ENCODE data around the gene SIAH2.

The SIAH2 gene

GRCh38 chr3:150760431-150761200, 2.4 kb downstream of the SIAH2 start:
- H3K4me3 ChIP-seq (replicated peaks; ENCODE audit: low read depth, low read length) = peak overlapping the region; percentile 88
- no peak for DNase-seq (ENCODE audit: low read depth)
- TF ChIP-seq CTCF (IDR thresholded peaks at IDR 0.05; ENCODE audit: low read length, missing control alignments) = no peak

GRCh38 chr3:150759947-150760346, 3.0 kb downstream of the SIAH2 start:
- no peak for TF ChIP-seq CTCF (IDR thresholded peaks at IDR 0.05; ENCODE audit: low read length, missing control alignments)
- no peak for DNase-seq (ENCODE audit: low read depth)
- H3K4me3 ChIP-seq (replicated peaks; ENCODE audit: low read depth, low read length) = peak overlapping the region; percentile 88

GRCh38 chr3:150759319-150759718, 3.6 kb downstream of the SIAH2 start:
- DNase-seq (ENCODE audit: low read depth) = no peak
- TF ChIP-seq CTCF (IDR thresholded peaks at IDR 0.05; ENCODE audit: low read length, missing control alignments) = no peak
- H3K4me3 ChIP-seq (replicated peaks; ENCODE audit: low read depth, low read length) = no peak overlapping the region

GRCh38 chr3:150757768-150758167, 5.2 kb downstream of the SIAH2 start:
- no peak overlapping the region for H3K4me3 ChIP-seq (replicated peaks; ENCODE audit: low read depth, low read length)
- DNase-seq (ENCODE audit: low read depth) = no peak
- no peak for TF ChIP-seq CTCF (IDR thresholded peaks at IDR 0.05; ENCODE audit: low read length, missing control alignments)

- no peak for DNase-seq (ENCODE audit: low read depth)
- TF ChIP-seq CTCF (IDR thresholded peaks at IDR 0.05; ENCODE audit: low read length, missing control alignments) = no peak
- H3K4me3 ChIP-seq (replicated peaks; ENCODE audit: low read depth, low read length) = no peak overlapping the region
These were observed 5.6 kb downstream of the SIAH2 start for GRCh38 chr3:150757364-150757763.

- no peak for DNase-seq (ENCODE audit: low read depth)
- no peak for TF ChIP-seq CTCF (IDR thresholded peaks at IDR 0.05; ENCODE audit: low read length, missing control alignments)
- no peak overlapping the region for H3K4me3 ChIP-seq (replicated peaks; ENCODE audit: low read depth, low read length)
These were observed 6.4 kb downstream of the SIAH2 start for GRCh38 chr3:150756491-150757059.

GRCh38 chr3:150755902-150756301, 7.1 kb downstream of the SIAH2 start:
- DNase-seq (ENCODE audit: low read depth) = peak; percentile 39
- no peak for TF ChIP-seq CTCF (IDR thresholded peaks at IDR 0.05; ENCODE audit: low read length, missing control alignments)
- no peak overlapping the region for H3K4me3 ChIP-seq (replicated peaks; ENCODE audit: low read depth, low read length)
